HG03095 (cell line): ENCODE measurements around the gene TMBIM4.
"Not testable (repeated sequence)": the region's sequence is repeated elsewhere in the genome, so short reads cannot be mapped to it uniquely, and the experiment has no call there.

Experiments
- ATAC-seq: cut with Tn5 transposase; IDR thresholded peaks from one replicate; pipeline ENCODE4 v1.9.1; 2021; ENCODE audit warnings: moderate library complexity; ENCODE audit not compliant: unreplicated experiment

TMBIM4 gene

GRCh38 chr12:66187036-66187435 is 17.2 kb upstream of the TMBIM4 start:
- no peak for ATAC-seq

GRCh38 chr12:66184822-66185221 is 15.0 kb upstream of the TMBIM4 start:
- ATAC-seq: not testable (repeated sequence)

GRCh38 chr12:66182956-66183355 is 13.2 kb upstream of the TMBIM4 start:
- no peak for ATAC-seq

- no peak for ATAC-seq
Observed at GRCh38 chr12:66176105-66176900, 6.5 kb upstream of the TMBIM4 start.

GRCh38 chr12:66174391-66175325 is 4.9 kb upstream of the TMBIM4 start:
- not testable (repeated sequence) for ATAC-seq

GRCh38 chr12:66170606-66171005 is 810 bp upstream of the TMBIM4 start:
- ATAC-seq: no peak

GRCh38 chr12:66168410-66168809 is 1.4 kb downstream of the TMBIM4 start:
- no peak for ATAC-seq

- ATAC-seq: no peak
Observed at GRCh38 chr12:66166561-66166960, 3.2 kb downstream of the TMBIM4 start.

- no peak for ATAC-seq
Observed at GRCh38 chr12:66165141-66165540, 4.7 kb downstream of the TMBIM4 start.

- ATAC-seq: no peak
Observed at GRCh38 chr12:66164349-66164821, 5.4 kb downstream of the TMBIM4 start.

GRCh38 chr12:66163289-66163688 is 6.5 kb downstream of the TMBIM4 start:
- ATAC-seq: no peak

- no peak for ATAC-seq
Observed at GRCh38 chr12:66162701-66163100, 7.1 kb downstream of the TMBIM4 start.

GRCh38 chr12:66160704-66161103 is 9.1 kb downstream of the TMBIM4 start:
- ATAC-seq: no peak

- ATAC-seq: no peak
Observed at GRCh38 chr12:66159123-66159522, 10.7 kb downstream of the TMBIM4 start.

GRCh38 chr12:66156654-66157053 is 13.1 kb downstream of the TMBIM4 start:
- no peak for ATAC-seq

GRCh38 chr12:66154776-66155175 is 15.0 kb downstream of the TMBIM4 start:
- no peak for ATAC-seq

GRCh38 chr12:66152732-66153131 is 17.1 kb downstream of the TMBIM4 start:
- no peak for ATAC-seq

- no peak for ATAC-seq
Observed at GRCh38 chr12:66149702-66150398, 19.9 kb downstream of the TMBIM4 start.

GRCh38 chr12:66144791-66145754 is 24.7 kb downstream of the TMBIM4 start:
- no peak for ATAC-seq

- no peak for ATAC-seq
Observed at GRCh38 chr12:66143868-66144267, 25.9 kb downstream of the TMBIM4 start.
